GM18517 (cell line): Measurements from ENCODE around the gene ST14.
A peak's percentile ranks its signal among the peaks of the same experiment; 100 is the strongest.

ENCODE experiments used
- ATAC-seq: cut with Tn5 transposase; IDR thresholded peaks from one replicate; pipeline ENCODE4 v1.9.1; 2021; ENCODE audit warnings: mild to moderate bottlenecking, moderate library complexity; ENCODE audit not compliant: unreplicated experiment

Gene ST14

DNA sequence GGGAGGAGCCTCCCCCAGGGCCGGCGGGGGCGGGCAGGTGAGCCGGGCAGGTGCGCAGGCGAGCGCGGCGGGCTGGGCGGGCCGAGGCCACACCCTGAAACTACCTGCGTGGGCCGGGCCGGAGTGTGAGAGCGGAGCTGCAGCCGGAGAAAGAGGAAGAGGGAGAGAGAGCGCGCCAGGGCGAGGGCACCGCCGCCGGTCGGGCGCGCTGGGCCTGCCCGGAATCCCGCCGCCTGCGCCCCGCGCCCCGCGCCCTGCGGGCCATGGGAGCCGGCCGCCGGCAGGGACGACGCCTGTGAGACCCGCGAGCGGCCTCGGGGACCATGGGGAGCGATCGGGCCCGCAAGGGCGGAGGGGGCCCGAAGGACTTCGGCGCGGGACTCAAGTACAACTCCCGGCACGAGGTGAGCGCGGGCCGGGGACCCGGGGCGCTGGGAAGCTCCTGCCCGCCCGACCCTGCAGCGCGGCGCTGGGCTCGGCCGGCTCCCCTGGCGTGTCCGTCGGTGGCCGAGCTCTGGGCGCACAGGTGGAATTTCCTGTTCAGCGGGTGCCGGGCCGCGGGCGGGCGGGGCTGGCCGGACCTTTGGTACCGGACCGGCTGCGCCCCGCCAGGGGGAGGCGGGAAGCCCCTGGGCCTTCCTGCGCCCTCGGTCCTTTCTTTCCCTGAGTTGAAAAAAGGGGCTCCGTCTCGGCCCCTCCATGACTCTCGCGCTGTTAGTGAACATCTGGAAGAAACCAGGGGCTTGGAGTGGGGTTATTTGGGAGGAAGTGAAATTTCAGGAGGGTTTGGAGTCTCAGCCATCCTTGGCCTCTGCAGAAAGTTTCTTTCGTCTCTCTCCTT is at the start of gene ST14:
Gene ST14, plus strand, starts transcription at position 126 of the 841 bp plus-strand sequence. Its CDS starts 198 bp downstream, at position 324.
- no peak for ATAC-seq

DNA sequence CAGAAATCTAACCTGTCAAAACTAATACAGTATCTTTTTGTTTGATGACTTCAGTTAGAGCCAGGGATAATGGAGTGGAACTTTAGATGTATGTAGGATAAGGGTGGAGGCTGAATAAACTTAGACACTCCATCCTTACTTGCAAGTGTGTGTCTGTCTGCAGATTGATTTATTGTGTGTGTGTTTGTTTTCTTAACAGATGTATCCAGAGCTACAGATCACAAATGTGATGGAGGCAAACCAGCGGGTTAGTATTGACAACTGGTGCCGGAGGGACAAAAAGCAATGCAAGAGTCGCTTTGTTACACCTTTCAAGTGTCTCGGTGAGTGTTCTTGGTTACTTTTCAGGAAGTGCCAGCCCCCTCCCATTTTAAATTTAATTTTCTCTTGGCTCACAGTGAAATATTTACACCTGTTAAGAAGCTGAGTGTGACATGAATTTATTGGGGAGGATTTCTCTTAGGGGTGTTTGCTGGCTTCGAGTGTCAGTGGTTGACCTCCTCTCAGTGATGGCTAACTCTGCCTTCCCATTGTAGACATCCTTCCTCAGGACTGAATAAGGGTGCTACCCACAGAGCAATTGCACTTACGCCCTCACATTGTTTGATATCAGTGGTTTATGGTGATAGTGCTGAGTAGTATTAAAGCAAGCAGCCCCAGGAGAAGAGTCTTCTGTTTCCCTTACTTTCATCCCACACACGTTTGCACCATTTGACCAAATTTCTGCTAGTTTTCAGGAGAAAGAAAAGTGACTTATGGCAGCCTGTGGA is 49.1 kb upstream of the ST14 start:
- no peak for ATAC-seq

DNA sequence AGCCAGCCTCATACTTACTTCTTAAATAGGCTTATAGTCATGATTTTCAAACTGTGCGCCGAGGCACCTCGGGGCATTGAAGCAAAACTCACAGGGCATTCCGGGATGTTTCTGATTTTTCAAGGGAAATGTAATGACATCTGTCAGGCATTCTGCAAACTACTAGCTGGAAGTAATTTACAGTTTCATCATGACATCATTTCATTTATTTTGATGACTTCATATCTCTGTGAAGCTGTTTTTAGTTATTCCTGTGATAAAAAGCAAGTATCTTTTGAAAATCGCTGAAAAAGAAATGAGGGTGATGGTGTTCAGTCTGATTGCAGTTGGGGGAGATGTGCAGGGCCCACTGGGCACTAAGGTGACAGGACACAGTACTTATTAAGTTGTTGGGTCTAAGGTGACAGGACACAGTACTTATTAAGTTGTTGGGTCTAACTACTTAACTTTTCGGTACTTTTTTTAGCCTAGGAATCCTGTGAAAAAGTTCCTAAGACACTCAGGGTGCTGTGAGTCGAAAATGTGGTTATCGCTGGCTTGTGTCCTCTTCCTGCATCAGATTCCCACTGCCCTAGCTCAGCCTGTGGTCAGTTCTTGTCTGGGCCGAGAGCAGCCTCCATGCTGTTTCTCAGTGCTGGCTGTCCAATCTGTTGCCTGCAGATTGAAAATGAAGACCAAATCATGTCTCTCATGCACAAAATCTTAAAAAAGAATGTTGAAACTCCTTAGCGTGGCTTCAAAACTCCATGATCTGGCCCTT is 47.3 kb upstream of the ST14 start:
- ATAC-seq = no peak

DNA sequence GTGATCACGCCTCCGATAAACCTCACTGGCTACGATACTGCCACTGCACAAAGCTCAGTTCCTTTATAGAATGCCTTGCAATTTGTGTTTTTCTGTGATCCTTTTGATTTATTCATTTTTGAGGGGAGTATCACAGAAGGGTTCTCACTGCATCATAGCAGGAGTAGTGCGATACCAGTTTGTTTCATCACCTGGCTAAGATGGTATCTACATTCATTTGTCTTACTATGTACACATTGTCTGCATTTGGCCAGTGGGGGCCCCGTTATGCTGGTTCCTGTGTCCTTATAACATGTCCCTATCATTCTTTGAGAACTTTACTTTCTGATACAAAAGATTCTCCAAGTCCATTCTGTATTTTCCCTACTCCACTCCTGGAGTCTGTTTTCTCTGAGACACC is 45.3 kb upstream of the ST14 start:
- ATAC-seq = no peak

DNA sequence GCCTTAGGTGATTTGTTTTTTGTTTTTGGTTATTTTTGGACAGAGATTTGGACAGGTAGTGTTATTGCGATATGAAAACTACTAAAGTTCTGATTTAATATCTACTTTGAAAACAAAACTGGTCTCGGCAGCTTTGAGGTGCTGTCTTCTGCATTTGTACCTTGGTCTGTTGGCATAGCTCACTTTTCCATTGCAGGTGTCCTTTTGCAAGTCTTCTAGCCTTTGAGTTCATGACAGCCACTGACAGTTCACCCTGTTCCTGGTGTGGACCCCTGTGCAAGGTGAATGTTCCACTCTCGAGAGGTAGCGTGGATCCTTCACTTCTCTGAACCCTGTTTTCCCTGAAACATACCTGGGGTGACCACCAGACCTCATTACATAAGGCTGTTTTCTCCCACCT is 44.9 kb upstream of the ST14 start:
- no peak for ATAC-seq

DNA sequence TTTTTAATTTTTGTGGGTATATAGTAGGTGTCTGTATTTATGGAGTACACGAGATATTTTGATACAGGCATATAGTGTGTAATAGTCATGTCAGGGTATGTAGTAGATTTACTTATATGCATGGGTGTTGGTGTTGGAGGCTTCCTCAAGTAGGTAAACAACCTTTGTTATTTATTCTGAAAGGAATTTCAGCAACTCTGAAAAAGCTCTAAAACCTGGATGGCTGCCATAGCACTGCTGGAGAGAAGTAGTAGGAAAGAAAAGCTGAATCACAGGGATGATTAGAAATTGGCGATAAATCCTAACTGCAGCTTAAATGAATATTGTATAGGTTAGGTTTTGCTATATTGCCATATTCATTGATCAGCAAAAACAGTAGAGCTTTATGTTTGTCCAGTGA is 44.4 kb upstream of the ST14 start:
- no peak for ATAC-seq

DNA sequence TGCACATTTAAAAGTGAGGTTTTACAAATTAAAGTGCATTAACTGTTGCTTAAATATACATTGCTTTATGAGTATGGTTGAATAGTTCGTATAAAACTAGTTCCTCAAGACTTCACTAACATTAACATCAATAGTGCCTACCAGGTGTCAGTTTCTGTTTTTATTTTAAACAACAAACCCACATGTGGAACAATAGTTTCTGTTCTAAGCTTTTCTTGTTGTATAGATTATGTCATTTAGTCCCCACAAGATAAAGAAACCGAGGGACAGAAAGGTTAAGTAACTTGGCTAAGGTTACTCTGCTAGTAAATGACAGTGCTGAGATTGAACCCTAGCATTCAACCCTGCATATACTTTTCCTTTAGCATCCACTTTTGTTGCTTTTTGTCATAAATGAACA is 41.4 kb upstream of the ST14 start:
- ATAC-seq = peak; percentile 96

DNA sequence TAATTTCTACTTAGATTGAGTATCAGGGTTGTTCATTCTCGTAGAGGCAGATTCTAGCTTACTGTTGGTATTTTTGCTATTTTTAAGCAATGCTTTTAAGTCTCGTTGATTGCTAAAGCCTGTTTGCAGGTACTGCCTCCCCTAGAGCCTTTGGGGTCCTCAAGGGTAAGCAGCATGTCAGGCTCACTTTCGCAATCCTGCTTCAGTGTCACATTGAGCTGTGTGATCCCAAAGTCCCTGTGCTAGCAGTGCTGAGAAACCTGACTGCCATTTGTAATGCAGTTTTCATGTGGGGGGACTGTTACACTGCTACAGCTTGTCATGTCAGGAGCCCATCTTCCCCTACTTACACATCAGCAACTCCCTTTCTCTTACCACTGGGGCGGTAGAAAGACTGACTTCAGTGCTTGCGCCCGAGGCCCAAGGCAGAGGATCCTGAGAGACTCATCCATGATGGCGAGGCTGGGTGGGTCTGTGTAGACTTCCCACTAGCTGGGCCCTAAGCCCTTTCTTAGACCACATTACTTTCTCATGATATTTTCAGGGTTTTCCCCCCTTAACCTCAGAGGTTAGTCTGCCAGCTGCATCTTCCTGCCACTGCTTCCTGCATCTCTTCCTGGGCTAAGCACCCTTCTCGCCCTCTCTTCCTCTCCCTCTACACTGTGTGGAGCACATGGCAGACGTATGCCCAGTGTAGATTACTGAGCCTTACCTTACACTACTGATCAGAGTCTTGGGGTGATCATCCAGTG is 40.8 kb upstream of the ST14 start:
- ATAC-seq = peak; percentile 65

DNA sequence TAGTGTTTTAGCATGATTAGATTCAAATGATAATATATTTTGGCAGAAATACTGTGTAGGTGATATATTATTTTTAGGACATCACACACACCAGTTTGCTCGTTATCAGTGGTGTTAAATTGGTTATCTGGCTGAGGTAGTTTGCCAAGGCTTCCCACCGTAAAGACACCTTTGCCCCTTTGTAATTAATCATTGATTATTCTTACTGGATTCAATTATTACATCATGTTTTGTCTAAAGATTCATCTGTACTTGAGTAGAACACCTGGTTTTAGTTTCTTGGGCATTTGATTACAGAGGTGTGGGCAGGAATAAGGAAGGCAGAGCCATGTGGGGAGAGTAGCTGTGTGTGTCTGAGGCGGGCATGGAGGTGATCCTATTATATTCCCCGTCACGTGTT is 39.5 kb upstream of the ST14 start:
- ATAC-seq = no peak

DNA sequence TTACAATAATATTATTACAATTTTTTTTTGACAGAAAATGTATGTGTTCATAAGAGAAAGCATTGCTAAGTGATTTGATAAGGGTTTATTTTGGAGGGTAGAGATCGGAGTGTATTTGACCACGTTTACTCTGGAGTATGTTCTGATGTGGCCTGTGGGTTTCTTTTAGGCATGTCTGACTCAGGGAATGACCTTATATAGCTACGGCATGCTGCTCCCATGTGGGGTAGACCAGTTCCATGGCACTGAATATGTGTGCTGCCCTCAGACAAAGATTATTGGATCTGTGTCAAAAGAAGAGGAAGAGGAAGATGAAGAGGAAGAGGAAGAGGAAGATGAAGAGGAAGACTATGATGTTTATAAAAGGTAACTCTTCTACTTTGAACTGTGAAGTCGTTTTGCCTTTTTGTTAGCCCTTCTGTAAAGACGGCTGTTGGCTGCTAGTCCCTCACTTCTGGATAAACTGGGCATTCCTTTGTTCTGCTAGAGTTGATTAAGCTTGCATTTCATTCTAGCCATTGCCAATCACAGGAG is 38.1 kb upstream of the ST14 start:
- no peak for ATAC-seq

DNA sequence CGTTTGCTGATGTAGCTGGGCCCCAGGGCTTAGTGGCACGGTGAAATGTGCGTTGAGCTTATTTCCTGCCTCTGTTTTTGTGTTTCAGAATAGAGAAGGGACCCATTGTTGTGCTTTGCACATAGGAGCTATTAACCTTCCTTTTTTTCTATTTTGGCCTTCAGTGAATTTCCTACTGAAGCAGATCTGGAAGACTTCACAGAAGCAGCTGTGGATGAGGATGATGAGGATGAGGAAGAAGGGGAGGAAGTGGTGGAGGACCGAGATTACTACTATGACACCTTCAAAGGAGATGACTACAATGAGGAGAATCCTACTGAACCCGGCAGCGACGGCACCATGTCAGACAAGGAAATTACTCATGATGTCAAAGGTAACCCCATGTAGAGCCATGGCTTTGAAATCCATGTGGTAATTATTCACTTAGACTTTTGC is 37.4 kb upstream of the ST14 start:
- ATAC-seq = no peak

DNA sequence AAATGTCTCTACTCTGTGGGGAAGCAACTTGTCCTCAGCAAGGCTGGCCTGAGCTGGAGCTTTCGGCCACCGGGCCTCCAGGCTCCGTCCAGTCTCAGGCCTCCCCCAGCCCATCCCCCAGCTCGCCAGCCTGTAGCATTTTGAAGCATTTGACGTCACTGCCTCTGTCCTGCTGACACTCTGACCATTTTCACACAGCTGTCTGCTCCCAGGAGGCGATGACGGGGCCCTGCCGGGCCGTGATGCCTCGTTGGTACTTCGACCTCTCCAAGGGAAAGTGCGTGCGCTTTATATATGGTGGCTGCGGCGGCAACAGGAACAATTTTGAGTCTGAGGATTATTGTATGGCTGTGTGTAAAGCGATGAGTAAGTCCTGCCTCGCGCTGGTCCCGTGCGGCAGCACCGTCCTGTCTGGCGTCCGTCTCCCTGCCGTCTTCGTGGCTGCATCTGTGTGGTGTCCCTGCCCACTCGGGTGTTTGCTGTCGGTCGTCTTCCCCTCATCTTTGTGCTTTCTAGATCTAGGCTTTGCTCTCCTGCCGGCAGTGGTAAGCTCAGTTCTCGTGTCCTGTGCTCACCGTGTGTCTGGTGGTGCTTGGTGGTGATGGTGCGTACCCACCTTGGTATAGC is 36.1 kb upstream of the ST14 start:
- no peak for ATAC-seq

DNA sequence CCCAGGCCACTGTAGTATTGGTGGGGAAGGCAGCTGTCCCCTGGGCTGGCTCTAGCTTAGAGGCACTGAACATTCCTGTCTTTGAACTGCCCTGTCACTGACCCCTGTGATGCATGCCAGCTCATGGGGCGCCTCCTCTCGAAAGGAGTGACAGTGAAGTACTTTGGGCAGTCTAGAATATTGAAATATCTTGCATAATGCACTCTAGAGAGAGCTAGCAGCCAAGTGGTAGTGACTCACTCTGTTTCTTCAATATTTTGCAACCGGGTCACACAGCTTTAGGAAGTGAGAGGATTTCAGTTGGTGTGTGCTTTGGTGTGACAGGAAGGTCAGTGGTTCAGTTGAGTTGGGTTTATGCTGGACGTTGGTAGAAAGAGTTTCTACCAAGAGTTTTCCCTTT is 35.5 kb upstream of the ST14 start:
- no peak for ATAC-seq

DNA sequence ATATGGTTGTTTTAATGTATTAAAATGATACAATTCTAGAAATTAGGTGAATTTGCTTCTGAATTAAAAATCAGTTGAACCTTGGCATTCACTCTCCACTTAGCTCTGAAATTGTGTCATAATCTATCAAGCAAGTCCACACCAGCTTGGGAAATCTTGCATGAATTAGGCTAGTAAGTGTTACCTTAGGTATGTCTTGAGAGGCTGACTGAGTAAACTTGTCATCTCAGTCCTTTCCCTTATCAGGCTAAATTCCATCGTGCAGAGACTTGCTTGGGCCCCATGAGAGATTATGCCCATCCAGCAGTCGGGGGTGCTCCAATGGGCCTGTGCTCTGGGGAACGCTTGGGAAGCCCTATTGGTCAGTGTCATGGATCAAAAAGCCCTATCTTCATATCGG is 33.9 kb upstream of the ST14 start:
- ATAC-seq = no peak

DNA sequence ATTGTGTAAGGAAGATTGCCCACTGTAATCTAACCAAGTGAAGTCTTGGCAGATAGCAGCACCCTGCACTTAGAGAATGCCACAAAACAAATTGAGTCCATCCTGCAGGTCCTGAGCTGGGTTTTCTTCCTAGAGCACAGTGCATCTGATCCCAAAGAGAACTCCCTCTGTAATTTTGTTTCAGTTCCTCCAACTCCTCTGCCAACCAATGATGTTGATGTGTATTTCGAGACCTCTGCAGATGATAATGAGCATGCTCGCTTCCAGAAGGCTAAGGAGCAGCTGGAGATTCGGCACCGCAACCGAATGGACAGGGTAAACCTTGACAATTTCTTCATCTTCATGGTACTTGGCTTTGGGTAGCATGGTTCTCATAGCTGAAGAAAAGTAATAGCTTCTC is 33.1 kb upstream of the ST14 start:
- no peak for ATAC-seq

DNA sequence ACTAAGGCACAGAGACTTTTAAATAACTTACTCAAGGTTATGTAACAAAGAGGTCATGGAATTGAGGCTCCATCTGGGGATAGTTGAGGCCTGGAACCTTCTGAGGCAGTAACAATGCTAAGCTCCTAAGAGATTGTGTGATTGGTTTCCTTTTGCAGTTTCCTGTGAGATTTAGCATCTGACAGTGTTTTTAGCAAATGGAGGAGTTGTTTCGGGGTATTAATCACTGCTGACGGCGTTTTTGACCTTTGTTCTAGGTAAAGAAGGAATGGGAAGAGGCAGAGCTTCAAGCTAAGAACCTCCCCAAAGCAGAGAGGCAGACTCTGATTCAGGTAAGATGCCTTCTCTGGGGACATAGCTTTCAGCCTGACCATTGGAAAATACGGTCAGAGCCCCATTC is 32.1 kb upstream of the ST14 start:
- no peak for ATAC-seq

DNA sequence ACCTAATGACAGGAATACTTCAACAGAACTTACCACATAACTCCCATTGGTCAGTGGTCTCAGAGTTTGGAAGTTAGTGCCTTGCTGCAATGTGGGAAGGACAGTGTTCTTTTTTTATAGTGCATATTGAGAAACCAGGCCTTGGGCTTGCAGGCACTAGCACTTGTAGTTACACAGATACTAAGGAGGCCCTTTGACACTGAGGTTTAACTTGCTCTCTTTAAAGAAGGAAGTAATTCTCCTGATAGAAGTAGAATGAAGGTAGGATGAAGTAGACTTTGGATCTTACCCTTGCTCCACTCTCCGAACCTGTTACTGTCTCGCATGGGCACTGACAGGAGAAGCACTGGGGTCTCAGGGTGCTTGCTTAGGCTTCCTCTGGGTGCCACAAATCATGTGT is 31.0 kb upstream of the ST14 start:
- ATAC-seq = no peak

DNA sequence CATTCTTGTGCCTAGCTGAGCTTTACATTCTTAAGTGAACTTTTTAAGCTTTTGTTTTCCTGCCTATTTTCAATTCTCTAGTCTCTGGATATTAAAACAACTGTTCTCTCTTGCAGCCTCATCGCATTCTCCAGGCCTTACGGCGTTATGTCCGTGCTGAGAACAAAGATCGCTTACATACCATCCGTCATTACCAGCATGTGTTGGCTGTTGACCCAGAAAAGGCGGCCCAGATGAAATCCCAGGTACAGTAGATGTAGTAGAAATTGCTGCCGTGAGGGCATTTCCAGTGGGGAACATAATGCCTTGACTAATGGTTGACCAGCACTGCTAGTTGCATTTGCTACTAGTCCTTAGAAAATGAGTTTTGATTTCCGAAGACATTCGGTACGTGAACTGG is 29.7 kb upstream of the ST14 start:
- no peak for ATAC-seq

DNA sequence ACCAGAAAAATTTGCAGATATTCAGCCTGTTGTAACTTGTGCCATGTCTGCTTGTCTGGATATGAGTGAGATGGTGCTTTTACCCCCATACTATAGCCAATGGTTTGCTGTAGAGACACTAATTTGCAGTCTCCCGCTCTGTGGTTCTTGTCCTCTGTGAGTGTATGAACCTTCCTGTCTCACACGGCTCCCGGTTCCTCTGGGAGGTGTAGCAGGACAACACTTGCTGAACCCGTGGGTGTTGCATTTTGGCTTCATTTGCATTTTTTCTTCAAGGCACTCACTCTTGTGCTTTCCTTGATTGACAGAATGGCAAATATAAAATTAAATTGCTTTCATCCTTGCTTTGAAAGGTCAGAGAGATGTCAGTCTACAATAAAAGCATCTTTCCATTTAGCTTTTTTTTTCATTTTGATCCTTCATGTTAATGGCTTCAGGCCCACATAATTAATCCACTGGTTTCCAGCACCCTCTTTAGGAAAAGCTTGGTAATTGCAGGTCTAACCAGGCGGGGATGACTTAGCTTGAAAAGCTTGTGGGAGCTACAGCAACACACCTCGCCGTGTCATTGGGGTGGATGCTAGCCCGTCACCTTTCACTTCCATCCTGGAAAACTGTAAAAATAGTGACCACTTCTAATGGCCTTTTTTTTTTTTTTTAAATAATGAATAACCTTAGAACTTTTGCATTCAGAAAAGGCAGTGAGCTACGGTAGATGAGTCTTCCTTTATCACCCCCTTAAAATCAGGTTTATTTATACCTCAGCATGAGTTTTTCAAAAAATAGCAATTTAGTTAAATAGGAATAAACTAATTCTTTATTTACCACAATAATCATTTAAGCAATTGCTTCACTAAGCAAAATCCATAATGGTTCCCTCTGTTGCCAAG is 27.4 kb upstream of the ST14 start:
- peak; percentile 75 for ATAC-seq
